PC-3 (cell line): ENCODE measurements around the gene CSNK1D. TPM values are rescaled to one million over a fixed set of nuclear protein-coding genes. Genes with fewer than 3 reads are reported as not detected.

Experiments
- ATAC-seq: fragments of 200-7000 bp; cut with Tn5 transposase; 2 replicates; pipeline ENCODE4 v1.9.1; 2020; ENCODE audit warnings: mild to moderate bottlenecking, moderate library complexity
- BruUV-seq: library from RNA; stranded (reverse); fragments of 400-500 nt; replicated peaks from 2 replicates; lab custom pipeline; 2021; lab: Mats Ljungman, UMichigan
- CTCF ChIA-PET: fragments of 300-600 bp; sonication (Branson Sonifier 250); formaldehyde crosslinking; loops from one replicate; lab custom pipeline; 2022; ENCODE audit warnings: antibody characterized with exemption; lab: Charles Lee
- POLR2A ChIA-PET: fragments of 300-600 bp; sonication (Branson Sonifier 250); formaldehyde crosslinking; loops from one replicate; lab custom pipeline; 2022; ENCODE audit warnings: antibody characterized with exemption; ENCODE audit not compliant: unreplicated experiment; lab: Charles Lee
- DNase-seq: peaks from one replicate; pipeline ENCODE4 v3.0.0-alpha.2; 2015
- H2AFZ ChIP-seq: fragments of 300-600 bp; sonication (generic); 2 replicates; pipeline ENCODE4 v1.6.0; 2016; ENCODE audit warnings: antibody characterized with exemption, low read length
- H3F3A ChIP-seq: fragments of 300-600 bp; sonication (generic); one replicate; pipeline ENCODE4 v1.6.0; 2017; ENCODE audit warnings: antibody characterized with exemption, low read length, control low read depth, mild to moderate bottlenecking; ENCODE audit not compliant: unreplicated experiment
- H3K27ac ChIP-seq: fragments of 300-600 bp; sonication (generic); 2 replicates; pipeline ENCODE4 v1.5.1; 2016; ENCODE audit warnings: mild to moderate bottlenecking, low read length
- H3K27me3 ChIP-seq: fragments of 300-600 bp; sonication (generic); 2 replicates; pipeline ENCODE4 v1.6.1; 2016; ENCODE audit warnings: low read length, mixed read lengths
- H3K36me3 ChIP-seq: fragments of 300-600 bp; sonication (generic); 2 replicates; pipeline ENCODE4 v1.6.1; 2016; ENCODE audit warnings: low read depth, mixed run types, low read length, mixed read lengths
- H3K4me1 ChIP-seq: fragments of 300-600 bp; sonication (generic); 2 replicates; pipeline ENCODE4 v1.5.1; 2016; ENCODE audit warnings: low read length; ENCODE audit not compliant: insufficient read depth
- H3K4me2 ChIP-seq: fragments of 300-600 bp; sonication (generic); 2 replicates; pipeline ENCODE4 v1.6.0; 2016; ENCODE audit warnings: low read length
- H3K4me3 ChIP-seq: fragments of 300-600 bp; sonication (generic); 2 replicates; pipeline ENCODE4 v1.5.1; 2016; ENCODE audit warnings: mild to moderate bottlenecking, low read length, mixed read lengths
- H3K79me2 ChIP-seq: fragments of 300-600 bp; sonication (generic); 2 replicates; pipeline ENCODE4 v1.6.1; 2017; ENCODE audit warnings: low read length, mixed read lengths
- H3K9ac ChIP-seq: fragments of 300-600 bp; sonication (generic); 2 replicates; pipeline ENCODE4 v1.6.0; 2016; ENCODE audit warnings: mild to moderate bottlenecking, low read length
- H3K9me2 ChIP-seq: fragments of 300-600 bp; sonication (generic); replicated peaks from 2 replicates; pipeline ENCODE4 v1.6.1; 2016; ENCODE audit warnings: mixed run types, low read length, mixed read lengths
- H3K9me3 ChIP-seq: fragments of 300-600 bp; sonication (generic); 2 replicates; pipeline ENCODE4 v1.6.1; 2016; ENCODE audit warnings: low read length, mixed read lengths
- H4K20me1 ChIP-seq: fragments of 300-600 bp; sonication (generic); 2 replicates; pipeline ENCODE4 v1.6.1; 2016; ENCODE audit warnings: low read length, mixed read lengths
- EZH2 ChIP-seq: fragments of 300-600 bp; sonication (generic); IDR thresholded peaks from one replicate; pipeline ENCODE4 v1.6.1; 2017; ENCODE audit warnings: antibody characterized with exemption, mild to moderate bottlenecking, low read length; ENCODE audit not compliant: unreplicated experiment
- EZH2phosphoT487 ChIP-seq: fragments of 300-600 bp; sonication (generic); IDR thresholded peaks from 2 replicates; pipeline ENCODE4 v1.6.1; 2018; ENCODE audit warnings: mild to moderate bottlenecking, antibody characterized with exemption, low read length, borderline replicate concordance
- intact Hi-C: fragments of 100-400 bp; cut with micrococcal nuclease; formaldehyde crosslinking; loops from 2 replicates; pipeline ENCODE4 v1.9.0; 2023
- total RNA-seq: library from RNA; depleted of rRNA; stranded (reverse); fragments of >200 nt; gene quantifications from 2 replicates; pipeline ENCODE4 v1.2.3, GENCODE V29; 2014
- TF ChIP-seq, protein P1 (sequence below): fragments of 300-600 bp; sonication (generic); conservative IDR thresholded peaks from 2 replicates; pipeline ENCODE4 v1.5.1; 2017; ENCODE audit warnings: antibody characterized with exemption, low read depth, mild to moderate bottlenecking, low read length

Gene CSNK1D
- total RNA-seq, 1 experiment from 2014 or later = 58.6 TPM

GRCh38 chr17:82239926-82240505, 33.5 kb downstream of the CSNK1D start:
- no peak for ATAC-seq
- BruUV-seq = no TSS peak
- no peak for TF ChIP-seq EZH2phosphoT487
- TF ChIP-seq, protein P1, sequence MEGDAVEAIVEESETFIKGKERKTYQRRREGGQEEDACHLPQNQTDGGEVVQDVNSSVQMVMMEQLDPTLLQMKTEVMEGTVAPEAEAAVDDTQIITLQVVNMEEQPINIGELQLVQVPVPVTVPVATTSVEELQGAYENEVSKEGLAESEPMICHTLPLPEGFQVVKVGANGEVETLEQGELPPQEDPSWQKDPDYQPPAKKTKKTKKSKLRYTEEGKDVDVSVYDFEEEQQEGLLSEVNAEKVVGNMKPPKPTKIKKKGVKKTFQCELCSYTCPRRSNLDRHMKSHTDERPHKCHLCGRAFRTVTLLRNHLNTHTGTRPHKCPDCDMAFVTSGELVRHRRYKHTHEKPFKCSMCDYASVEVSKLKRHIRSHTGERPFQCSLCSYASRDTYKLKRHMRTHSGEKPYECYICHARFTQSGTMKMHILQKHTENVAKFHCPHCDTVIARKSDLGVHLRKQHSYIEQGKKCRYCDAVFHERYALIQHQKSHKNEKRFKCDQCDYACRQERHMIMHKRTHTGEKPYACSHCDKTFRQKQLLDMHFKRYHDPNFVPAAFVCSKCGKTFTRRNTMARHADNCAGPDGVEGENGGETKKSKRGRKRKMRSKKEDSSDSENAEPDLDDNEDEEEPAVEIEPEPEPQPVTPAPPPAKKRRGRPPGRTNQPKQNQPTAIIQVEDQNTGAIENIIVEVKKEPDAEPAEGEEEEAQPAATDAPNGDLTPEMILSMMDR = no peak
- TF ChIP-seq EZH2 = no peak
- ChIA-PET POLR2A (no interaction called here), CTCF (interaction anchor here (1.0 kb wide), 1 partner anchor 58 kb away, joined by 3 read pairs; no protein-coding TSS in a partner anchor)
- Histone ChIP-seq H3K4me1 (peaks cover 46% of the 10 kb centered on the region), H3K4me2 (no peak overlapping the region), H3F3A (peaks cover 47% of the 10 kb centered on the region), H3K9me3 (no peaks in the 10 kb centered on the region), H3K9me2 (no peaks in the 10 kb centered on the region), H3K27me3 (no peaks in the 10 kb centered on the region), H2AFZ (no peak overlapping the region), H3K9ac (no peak overlapping the region), H4K20me1 (peaks cover 53% of the 10 kb centered on the region), H3K79me2 (peaks cover 50% of the 10 kb centered on the region), H3K36me3 (peaks cover 44% of the 10 kb centered on the region), H3K4me3 (no peak overlapping the region), H3K27ac (no peak overlapping the region)
- intact Hi-C loops = loop anchor here (5.0 to 10.0 kb wide), 2 partner anchors 33 to 215 kb away; partner anchors contain the start of genes CYBC1 and NARF
- DNase-seq = no peak

DNA sequence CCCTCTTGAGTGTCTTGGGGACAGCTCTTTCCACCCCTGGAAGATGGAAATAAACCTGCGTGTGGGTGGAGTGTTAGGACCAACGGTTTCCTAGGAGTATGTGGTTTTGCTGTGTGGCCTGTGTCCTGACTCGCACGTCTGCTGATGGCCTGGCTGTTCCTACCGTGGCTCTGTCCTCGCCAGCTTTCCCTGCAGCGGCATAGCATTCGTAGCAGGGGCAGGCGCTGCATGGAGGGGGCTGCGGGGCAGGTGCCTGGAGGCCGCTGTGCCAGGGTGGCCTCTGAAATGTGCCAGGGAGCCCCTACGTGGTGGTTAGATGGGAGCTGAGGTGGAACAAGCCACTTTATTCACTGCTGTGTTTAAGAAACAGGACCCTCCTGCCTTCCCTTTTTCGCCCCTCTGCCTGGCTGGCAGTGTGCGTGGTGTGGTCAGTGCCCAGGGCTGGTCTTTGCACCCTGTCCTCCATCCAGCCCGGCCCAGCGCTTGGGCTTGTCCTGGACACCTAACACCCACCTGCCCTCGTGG, 34.0 kb downstream of the CSNK1D start:
- H3K9ac ChIP-seq = no peak overlapping the region
- H3K9me3 ChIP-seq = no peaks in the 10 kb centered on the region
- peaks cover 51% of the 10 kb centered on the region for H3K4me1 ChIP-seq
- no peak for TF ChIP-seq EZH2
- TF ChIP-seq, protein P1 = no peak
- no peak for TF ChIP-seq EZH2phosphoT487
- no peak for DNase-seq
- no peak overlapping the region for H3K4me2 ChIP-seq
- no peaks in the 10 kb centered on the region for H3K27me3 ChIP-seq
- no peak overlapping the region for H3K27ac ChIP-seq
- BruUV-seq = no TSS peak
- H4K20me1 ChIP-seq = peaks cover 59% of the 10 kb centered on the region
- no peak overlapping the region for H2AFZ ChIP-seq
- POLR2A ChIA-PET = no interaction called here
- no peak overlapping the region for H3K4me3 ChIP-seq
- no peak for ATAC-seq
- H3F3A ChIP-seq = peaks cover 46% of the 10 kb centered on the region
- intact Hi-C loops = no loop called here
- H3K36me3 ChIP-seq = peaks cover 41% of the 10 kb centered on the region
- CTCF ChIA-PET = interaction anchor here (1.0 kb wide), 1 partner anchor 59 kb away, joined by 3 read pairs; no protein-coding TSS in a partner anchor
- no peaks in the 10 kb centered on the region for H3K9me2 ChIP-seq
- H3K79me2 ChIP-seq = peaks cover 55% of the 10 kb centered on the region
